Stimulated activated CD4-positive, alpha-beta T cell treated with anti-CD3 and anti-CD28 coated beads, TNF-alpha, amount 100 ng/mL, for 4 hours (primary cell): ENCODE measurements around the gene DAAM2.

Source experiments
- DNase-seq, 3 experiments: peaks; one replicate each; pipeline ENCODE4 v3.0.0-alpha.2; 2020; ENCODE audit warnings: low read depth in 3 of 3

DAAM2 gene

GRCh38 chr6:39909701-39910100 lies 117.5 kb downstream of the DAAM2 start:
- no peak for DNase-seq

GRCh38 chr6:39910164-39910563 lies 118.0 kb downstream of the DAAM2 start:
- DNase-seq: no peak

GRCh38 chr6:39910744-39911143 lies 118.6 kb downstream of the DAAM2 start:
- no peak for DNase-seq

GRCh38 chr6:39911513-39912125 lies 119.4 kb downstream of the DAAM2 start:
- DNase-seq: no peak

- no peak for DNase-seq
These were observed 120.3 kb downstream of the DAAM2 start for GRCh38 chr6:39912446-39912845.

- no peak for DNase-seq
These were observed 121.3 kb downstream of the DAAM2 start for GRCh38 chr6:39913391-39913916.

GRCh38 chr6:39914239-39914638 lies 122.1 kb downstream of the DAAM2 start:
- no peak for DNase-seq

- no peak for DNase-seq
These were observed 123.7 kb downstream of the DAAM2 start for GRCh38 chr6:39915866-39916265.

GRCh38 chr6:39917329-39917728 lies 125.2 kb downstream of the DAAM2 start:
- no peak for DNase-seq

GRCh38 chr6:39917981-39918380 lies 125.8 kb downstream of the DAAM2 start:
- no peak for DNase-seq

- DNase-seq: no peak
These were observed 126.7 kb downstream of the DAAM2 start for GRCh38 chr6:39918831-39919230.

- DNase-seq: no peak
These were observed 128.0 kb downstream of the DAAM2 start for GRCh38 chr6:39920157-39920556.

- DNase-seq: no peak
These were observed 130.6 kb downstream of the DAAM2 start for GRCh38 chr6:39922821-39923220.

GRCh38 chr6:39923394-39923793 lies 131.2 kb downstream of the DAAM2 start:
- no peak for DNase-seq

- no peak for DNase-seq
These were observed 131.7 kb downstream of the DAAM2 start for GRCh38 chr6:39923861-39924260.

GRCh38 chr6:39924283-39924682 lies 132.1 kb downstream of the DAAM2 start:
- no peak for DNase-seq

GRCh38 chr6:39925191-39925930 lies 133.2 kb downstream of the DAAM2 start:
- DNase-seq: no peak

- no peak for DNase-seq
These were observed 133.7 kb downstream of the DAAM2 start for GRCh38 chr6:39925931-39926290.

GRCh38 chr6:39926668-39927067 lies 134.5 kb downstream of the DAAM2 start:
- no peak for DNase-seq

- no peak for DNase-seq
These were observed 135.0 kb downstream of the DAAM2 start for GRCh38 chr6:39927159-39927558.

GRCh38 chr6:39929039-39929732 lies 137.0 kb downstream of the DAAM2 start:
- no peak for DNase-seq

GRCh38 chr6:39929733-39930461 lies 137.7 kb downstream of the DAAM2 start:
- no peak for DNase-seq
